Measurements from ENCODE around the gene MRPL52.

GRCh38 chr14:22844221-22845102 lies 14.8 kb downstream of the MRPL52 start:
- TF ChIP-seq ZFP1 (CRISPR knock-in tag; IDR thresholded peaks at IDR 0.05): no peak
- no peak for TF ChIP-seq MAF1 (CRISPR knock-in tag; IDR thresholded peaks at IDR 0.05; ENCODE audit: borderline replicate concordance)
- no peak for TF ChIP-seq ZSCAN22 (CRISPR knock-in tag; IDR thresholded peaks at IDR 0.05)

Data from HepG2 (cell line).